Cortex of kidney (tissue), 1 donor: Measurements from ENCODE around the gene FBXL17.

ENCODE experiments used
- DNase-seq: peaks from one replicate; lab custom pipeline; 2025; lab: John Stamatoyannopoulos, UW

Gene FBXL17

GRCh38 chr5:107951309-107951708 is 430.6 kb downstream of the FBXL17 start:
- DNase-seq: no peak

GRCh38 chr5:107950776-107951175 is 431.1 kb downstream of the FBXL17 start:
- no peak for DNase-seq

GRCh38 chr5:107949688-107950341 is 432.1 kb downstream of the FBXL17 start:
- no peak for DNase-seq

- no peak for DNase-seq
Observed at GRCh38 chr5:107948377-107948776, 433.5 kb downstream of the FBXL17 start.

- DNase-seq: no peak
Observed at GRCh38 chr5:107945061-107945460, 436.8 kb downstream of the FBXL17 start.

- no peak for DNase-seq
Observed at GRCh38 chr5:107943923-107944322, 438.0 kb downstream of the FBXL17 start.

- DNase-seq: no peak
Observed at GRCh38 chr5:107941036-107941435, 440.9 kb downstream of the FBXL17 start.

- no peak for DNase-seq
Observed at GRCh38 chr5:107937651-107938355, 444.1 kb downstream of the FBXL17 start.

GRCh38 chr5:107937204-107937603 is 444.7 kb downstream of the FBXL17 start:
- DNase-seq: no peak

GRCh38 chr5:107936515-107936914 is 445.4 kb downstream of the FBXL17 start:
- DNase-seq: no peak

GRCh38 chr5:107935645-107936044 is 446.3 kb downstream of the FBXL17 start:
- no peak for DNase-seq

- DNase-seq: no peak
Observed at GRCh38 chr5:107933326-107933725, 448.6 kb downstream of the FBXL17 start.

- DNase-seq: no peak
Observed at GRCh38 chr5:107930891-107931290, 451.0 kb downstream of the FBXL17 start.

GRCh38 chr5:107930092-107930491 is 451.8 kb downstream of the FBXL17 start:
- DNase-seq: no peak

- DNase-seq: no peak
Observed at GRCh38 chr5:107929080-107929479, 452.8 kb downstream of the FBXL17 start.

GRCh38 chr5:107926121-107926520 is 455.8 kb downstream of the FBXL17 start:
- no peak for DNase-seq

GRCh38 chr5:107925200-107925599 is 456.7 kb downstream of the FBXL17 start:
- no peak for DNase-seq

GRCh38 chr5:107919969-107920368 is 461.9 kb downstream of the FBXL17 start:
- DNase-seq: no peak

- no peak for DNase-seq
Observed at GRCh38 chr5:107919361-107919760, 462.5 kb downstream of the FBXL17 start.

- DNase-seq: no peak
Observed at GRCh38 chr5:107917983-107918382, 463.9 kb downstream of the FBXL17 start.

- DNase-seq: no peak
Observed at GRCh38 chr5:107916731-107917725, 464.9 kb downstream of the FBXL17 start.

GRCh38 chr5:107915176-107915812 is 466.6 kb downstream of the FBXL17 start:
- DNase-seq: no peak
